ENCODE results near the gene FAM131A. TPM values are rescaled to one million over a fixed set of nuclear protein-coding genes. Genes with fewer than 3 reads are reported as not detected.

Gene FAM131A
- polyA plus RNA-seq, 1 donor from 2014 or later, result 2.6 TPM

DNA sequence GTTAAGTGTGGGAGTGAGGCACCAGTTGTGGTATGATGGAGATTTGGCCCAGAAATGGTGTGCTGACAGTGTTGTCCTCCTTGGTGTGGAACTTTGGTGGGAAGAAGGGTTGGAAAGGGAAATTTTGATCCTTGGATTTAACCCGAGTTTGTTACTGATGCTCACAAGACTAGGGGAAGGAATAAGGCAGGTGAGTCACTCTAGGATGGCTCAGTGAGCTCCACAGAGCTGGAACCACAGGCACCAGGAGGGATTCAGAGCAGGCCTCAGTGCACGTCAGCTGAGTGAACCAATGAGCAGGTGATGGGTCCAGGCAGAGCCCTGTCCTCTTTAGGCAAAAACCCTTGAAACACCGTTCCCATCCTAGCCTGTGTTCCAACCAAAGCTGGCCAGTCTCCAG is 53.9 kb downstream of the FAM131A start:
- H3K27ac Mint-ChIP-seq, result no peak overlapping the region
- H3K4me1 Mint-ChIP-seq, result no peaks in the 10 kb centered on the region
- H3K9me3 Mint-ChIP-seq, result no peaks in the 10 kb centered on the region
- peaks cover 21% of the 10 kb centered on the region for H3K27me3 Mint-ChIP-seq
- peaks cover 3% of the 10 kb centered on the region for H3K36me3 Mint-ChIP-seq
- H3K4me3 Mint-ChIP-seq, result no peak overlapping the region

DNA sequence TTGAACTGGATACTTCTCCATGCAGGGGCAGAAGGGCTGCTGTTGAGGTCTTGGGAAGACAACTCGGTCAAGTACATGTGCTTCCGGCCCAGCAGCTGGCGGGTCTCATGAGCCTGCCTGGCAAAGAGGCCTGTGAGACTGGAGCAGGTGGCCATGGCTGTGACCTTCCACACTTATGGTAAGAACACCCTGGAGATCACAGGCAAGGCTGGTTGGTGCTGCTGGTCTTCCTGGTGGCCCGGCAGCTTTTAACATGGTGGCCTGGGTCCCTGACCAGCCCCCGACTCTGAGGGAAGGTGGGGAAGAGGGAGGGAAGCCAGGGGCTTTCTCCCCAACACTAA is 57.9 kb downstream of the FAM131A start:
- no peaks in the 10 kb centered on the region for H3K4me1 Mint-ChIP-seq
- no peaks in the 10 kb centered on the region for H3K9me3 Mint-ChIP-seq
- H3K36me3 Mint-ChIP-seq, result no peaks in the 10 kb centered on the region
- no peak overlapping the region for H3K4me3 Mint-ChIP-seq
- H3K27ac Mint-ChIP-seq, result no peak overlapping the region
- peaks cover 10% of the 10 kb centered on the region for H3K27me3 Mint-ChIP-seq

Other genes starting within 250 kb of the FAM131A start
- not detected for gene HTR3E, start 240.5 kb upstream of the FAM131A start, polyA plus RNA-seq
- gene EIF2B5, start 202.2 kb upstream of the FAM131A start, polyA plus RNA-seq, result 44.5 TPM
- 6.4 TPM for gene DVL3, start 182.2 kb upstream of the FAM131A start, polyA plus RNA-seq
- gene AP2M1, start 162.7 kb upstream of the FAM131A start, polyA plus RNA-seq, result 249 TPM
- gene ABCF3, start 151.4 kb upstream of the FAM131A start, polyA plus RNA-seq, result 49.1 TPM
- gene VWA5B2, start 108.0 kb upstream of the FAM131A start, polyA plus RNA-seq, result 0.20 TPM
- gene ALG3, start 88.6 kb upstream of the FAM131A start, polyA plus RNA-seq, result 72.3 TPM
- gene EEF1AKMT4, start 87.9 kb upstream of the FAM131A start, polyA plus RNA-seq, result 3.2 TPM
- not detected for gene CAMK2N2, start 76.0 kb upstream of the FAM131A start, polyA plus RNA-seq
- not detected for gene ECE2, start 61.6 kb upstream of the FAM131A start, polyA plus RNA-seq
- gene PSMD2, start 38.4 kb upstream of the FAM131A start, polyA plus RNA-seq, result 143 TPM
- gene EIF4G1, start 23.0 kb upstream of the FAM131A start, polyA plus RNA-seq, result 28.0 TPM
- gene CLCN2, start 24.0 kb downstream of the FAM131A start, polyA plus RNA-seq, result 0.53 TPM
- 40.8 TPM for gene POLR2H, start 24.1 kb downstream of the FAM131A start, polyA plus RNA-seq
- 0.14 TPM for gene THPO, start 40.6 kb downstream of the FAM131A start, polyA plus RNA-seq
- gene CHRD, start 42.5 kb downstream of the FAM131A start, polyA plus RNA-seq, result not detected
- gene EPHB3, start 224.2 kb downstream of the FAM131A start, polyA plus RNA-seq, result not detected

Measured in IgD-negative memory B cell (primary cell).